Ovary (tissue), 3 donors: ENCODE measurements around the gene WNK4.

Experiments
- CTCF ChIP-seq, 3 donors: fragments of 450-650 bp in 2 of 3; fragments of 200-600 bp in 1 of 3; IDR thresholded peaks; one replicate each; pipeline versions ENCODE4 v1.5.1 to v1.8.0; 2016 to 2022; ENCODE audit warnings: antibody characterized with exemption in 3 of 3, mild to moderate bottlenecking in 1 of 3
- EP300 ChIP-seq: sonication (generic); formaldehyde crosslinking; IDR thresholded peaks from one replicate; pipeline ENCODE4 v1.6.1; 2017; ENCODE audit warnings: antibody characterized with exemption
- POLR2A ChIP-seq: fragments of 450-650 bp; IDR thresholded peaks from one replicate; pipeline ENCODE4 v1.6.1; 2017; ENCODE audit warnings: antibody characterized with exemption, mild to moderate bottlenecking, moderate library complexity
- donor health status: DM: no; HTN: no; CAD: no.

- TF ChIP-seq EP300 (no peak), CTCF (IDR thresholded peaks at IDR 0.05) (no peak), POLR2A (no peak)
Measured at GRCh38 chr17:42821176-42821575, 40.8 kb downstream of the WNK4 start.
